MM.1S (cell line): ENCODE results near the gene TTLL1.

Experiments used
- DNase-seq: peaks from one replicate; pipeline ENCODE4 v3.0.0-alpha.2; 2015
- H2AFZ ChIP-seq: fragments of 300-600 bp; sonication (generic); 2 replicates; pipeline ENCODE4 v1.6.0; 2016; ENCODE audit warnings: antibody characterized with exemption, low read length
- H3F3A ChIP-seq: fragments of 300-600 bp; sonication (generic); 2 replicates; pipeline ENCODE4 v1.6.1; 2016; ENCODE audit warnings: mild to moderate bottlenecking, antibody characterized with exemption, low read length, moderate library complexity, mixed read lengths; ENCODE audit not compliant: insufficient read depth
- H3K27ac ChIP-seq: fragments of 300-600 bp; sonication (generic); 2 replicates; pipeline ENCODE4 v1.5.1; 2016; ENCODE audit warnings: mild to moderate bottlenecking, low read length
- H3K27me3 ChIP-seq: fragments of 300-600 bp; sonication (generic); replicated peaks from 2 replicates; pipeline ENCODE4 v1.6.0; 2016; ENCODE audit warnings: low read length; ENCODE audit not compliant: insufficient read depth
- H3K36me3 ChIP-seq: fragments of 300-600 bp; sonication (generic); replicated peaks from 2 replicates; pipeline ENCODE4 v1.6.1; 2016; ENCODE audit warnings: mild to moderate bottlenecking, low read length, mixed read lengths; ENCODE audit not compliant: insufficient read depth
- H3K4me1 ChIP-seq: fragments of 300-600 bp; sonication (generic); 2 replicates; pipeline ENCODE4 v1.6.1; 2016; ENCODE audit warnings: low read length, mixed read lengths
- H3K4me2 ChIP-seq: fragments of 300-600 bp; sonication (generic); 2 replicates; pipeline ENCODE4 v1.6.0; 2016; ENCODE audit warnings: low read depth, low read length
- H3K4me3 ChIP-seq: fragments of 300-600 bp; sonication (generic); 2 replicates; pipeline ENCODE4 v1.5.1; 2016; ENCODE audit warnings: low read length, mixed read lengths
- H3K79me2 ChIP-seq: fragments of 300-600 bp; sonication (generic); 2 replicates; pipeline ENCODE4 v1.6.1; 2016; ENCODE audit warnings: mixed run types, low read length, mixed read lengths
- H3K9ac ChIP-seq: fragments of 300-600 bp; sonication (generic); 2 replicates; pipeline ENCODE4 v1.6.1; 2016; ENCODE audit warnings: low read length, mixed read lengths
- H3K9me2 ChIP-seq: fragments of 300-600 bp; sonication (generic); replicated peaks from 2 replicates; pipeline ENCODE4 v1.6.1; 2016; ENCODE audit warnings: mild to moderate bottlenecking, low read length, mixed read lengths; ENCODE audit not compliant: insufficient read depth
- H3K9me3 ChIP-seq: fragments of 300-600 bp; sonication (generic); replicated peaks from 2 replicates; pipeline ENCODE4 v1.6.1; 2016; ENCODE audit warnings: mild to moderate bottlenecking, low read length, mixed read lengths; ENCODE audit not compliant: insufficient read depth
- H4K20me1 ChIP-seq: fragments of 300-600 bp; sonication (generic); 2 replicates; pipeline ENCODE4 v1.6.1; 2016; ENCODE audit warnings: mild to moderate bottlenecking, low read length, moderate library complexity, mixed read lengths; ENCODE audit not compliant: insufficient read depth
- CTCF ChIP-seq: fragments of 300-600 bp; sonication (generic); IDR thresholded peaks from 2 replicates; pipeline ENCODE4 v1.5.1; 2016; ENCODE audit warnings: antibody characterized with exemption, low read length, mixed read lengths
- EZH2 ChIP-seq: fragments of 300-600 bp; sonication (generic); optimal IDR thresholded peaks from 2 replicates; pipeline ENCODE3; 2017; ENCODE audit warnings: low read depth, mild to moderate bottlenecking, antibody characterized with exemption, low read length, mixed read lengths
- EZH2phosphoT487 ChIP-seq: fragments of 300-600 bp; sonication (generic); IDR thresholded peaks from 2 replicates; pipeline ENCODE4 v1.6.1; 2018; ENCODE audit warnings: antibody characterized with exemption, low read length

The TTLL1 gene

DNA sequence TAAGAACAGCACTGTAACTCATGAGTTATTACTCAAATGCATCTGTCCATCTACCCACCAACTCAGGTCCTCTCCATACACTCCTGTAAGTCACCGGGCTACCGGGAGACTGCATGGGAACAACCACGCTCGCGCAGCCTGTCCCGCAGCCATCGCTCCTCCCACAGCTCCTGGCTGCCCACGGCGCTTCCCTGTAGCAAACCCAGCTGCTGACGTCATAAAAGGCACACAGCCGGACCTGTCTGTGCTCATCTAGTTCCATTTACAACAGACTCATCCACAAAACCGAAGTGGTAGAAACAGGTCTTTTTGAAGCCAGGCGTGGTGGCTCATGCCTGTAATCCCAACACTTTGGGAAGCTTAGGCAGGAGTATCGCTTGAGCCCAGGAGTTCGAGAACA, 50.9 kb downstream of the TTLL1 start:
- DNase-seq, result no peak
- Histone ChIP-seq H3K9ac (no peak overlapping the region), H4K20me1 (no peaks in the 10 kb centered on the region), H2AFZ (no peak overlapping the region), H3F3A (no peaks in the 10 kb centered on the region), H3K36me3 (no peaks in the 10 kb centered on the region), H3K9me2 (no peaks in the 10 kb centered on the region), H3K9me3 (no peaks in the 10 kb centered on the region), H3K27ac (no peak overlapping the region), H3K4me1 (no peaks in the 10 kb centered on the region), H3K27me3 (no peaks in the 10 kb centered on the region), H3K79me2 (no peaks in the 10 kb centered on the region), H3K4me2 (no peak overlapping the region), H3K4me3 (no peak overlapping the region)
- no peak for TF ChIP-seq CTCF
- no peak for TF ChIP-seq EZH2phosphoT487
- no peak for TF ChIP-seq EZH2

DNA sequence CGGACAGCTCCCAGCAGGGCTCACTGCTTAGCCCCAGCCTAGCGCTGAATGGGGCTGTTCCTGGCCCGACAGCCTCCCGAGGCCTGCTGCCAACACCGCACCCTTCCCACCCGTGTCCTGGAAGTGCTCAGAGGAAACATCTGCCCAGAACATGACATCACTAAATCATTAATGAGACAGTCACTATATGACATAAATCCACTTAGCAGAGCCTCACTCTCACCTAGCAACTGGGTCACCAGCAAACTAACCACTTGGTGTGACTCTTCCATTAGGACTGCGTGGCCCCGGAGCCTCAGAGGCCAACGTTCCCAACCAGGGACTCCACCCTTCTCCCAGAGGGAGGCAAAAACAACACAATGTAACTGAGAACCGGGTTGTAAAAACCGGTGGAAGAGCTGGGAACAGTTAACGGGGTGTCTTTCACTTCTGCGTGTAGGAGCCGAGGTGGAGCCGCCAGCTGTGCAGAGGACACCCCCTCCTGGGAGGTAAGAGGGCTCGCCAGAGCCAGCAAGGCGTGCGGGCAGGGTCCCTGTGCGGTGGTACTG, 52.8 kb downstream of the TTLL1 start:
- Histone ChIP-seq H3K4me2 (no peak overlapping the region), H3K9me2 (no peaks in the 10 kb centered on the region), H3K27me3 (no peaks in the 10 kb centered on the region), H4K20me1 (no peaks in the 10 kb centered on the region), H3K9ac (no peak overlapping the region), H2AFZ (no peak overlapping the region), H3K9me3 (no peaks in the 10 kb centered on the region), H3K27ac (no peak overlapping the region), H3K79me2 (no peaks in the 10 kb centered on the region), H3K4me1 (no peaks in the 10 kb centered on the region), H3F3A (no peaks in the 10 kb centered on the region), H3K36me3 (no peaks in the 10 kb centered on the region), H3K4me3 (no peak overlapping the region)
- DNase-seq, result no peak
- TF ChIP-seq CTCF, result no peak
- no peak for TF ChIP-seq EZH2phosphoT487
- TF ChIP-seq EZH2, result no peak

GRCh38 chr22:43035250-43035649, 53.9 kb downstream of the TTLL1 start:
- no peak overlapping the region for H3K9ac ChIP-seq
- no peak for DNase-seq
- H3K27ac ChIP-seq, result no peak overlapping the region
- H4K20me1 ChIP-seq, result no peaks in the 10 kb centered on the region
- no peaks in the 10 kb centered on the region for H3K79me2 ChIP-seq
- H3K27me3 ChIP-seq, result no peaks in the 10 kb centered on the region
- H3K9me2 ChIP-seq, result no peaks in the 10 kb centered on the region
- H3K9me3 ChIP-seq, result no peaks in the 10 kb centered on the region
- no peak overlapping the region for H3K4me2 ChIP-seq
- no peak for TF ChIP-seq EZH2
- no peak for TF ChIP-seq EZH2phosphoT487
- TF ChIP-seq CTCF, result no peak
- no peaks in the 10 kb centered on the region for H3F3A ChIP-seq
- H3K4me1 ChIP-seq, result no peaks in the 10 kb centered on the region
- H3K36me3 ChIP-seq, result no peaks in the 10 kb centered on the region
- no peak overlapping the region for H3K4me3 ChIP-seq
- H2AFZ ChIP-seq, result no peak overlapping the region
